Right lobe of liver (tissue), 4 donors: ENCODE data around the gene MAPK8IP3.

Source experiments
- CTCF ChIP-seq, 4 donors: fragments of 200-600 bp in 3 of 4; fragments of 450-650 bp in 1 of 4; IDR thresholded peaks; one replicate each; pipeline versions ENCODE4 v1.5.1 to v1.8.0; 2016 to 2022; ENCODE audit warnings: antibody characterized with exemption in 4 of 4, mild to moderate bottlenecking in 2 of 4
- POLR2A ChIP-seq: fragments of 450-650 bp; IDR thresholded peaks from one replicate; pipeline ENCODE4 v1.6.1; 2017; ENCODE audit warnings: antibody characterized with exemption, mild to moderate bottlenecking
- donor health status: DM: no; HTN: no; CAD: no.
- donor health status: DM: no; HTN: no; CAD: no.
- donor health status: DM: no; HTN: yes; CAD: no.

- no peak for TF ChIP-seq POLR2A
- TF ChIP-seq CTCF (IDR thresholded peaks at IDR 0.05) = no peak
Measured at GRCh38 chr16:1667271-1667670, 38.7 kb upstream of the MAPK8IP3 start.
